HG02943 (cell line): ENCODE measurements around the gene ENHO.
"Not testable (repeated sequence)": the region's sequence is repeated elsewhere in the genome, so short reads cannot be mapped to it uniquely, and the experiment has no call there.

ENCODE experiments used
- ATAC-seq: cut with Tn5 transposase; IDR thresholded peaks from one replicate; pipeline ENCODE4 v1.9.1; 2021; ENCODE audit warnings: mild to moderate bottlenecking, low read depth, moderate library complexity; ENCODE audit not compliant: unreplicated experiment

ENHO gene

GRCh38 chr9:34536685-34537084 is 13.9 kb upstream of the ENHO start:
- no peak for ATAC-seq

DNA sequence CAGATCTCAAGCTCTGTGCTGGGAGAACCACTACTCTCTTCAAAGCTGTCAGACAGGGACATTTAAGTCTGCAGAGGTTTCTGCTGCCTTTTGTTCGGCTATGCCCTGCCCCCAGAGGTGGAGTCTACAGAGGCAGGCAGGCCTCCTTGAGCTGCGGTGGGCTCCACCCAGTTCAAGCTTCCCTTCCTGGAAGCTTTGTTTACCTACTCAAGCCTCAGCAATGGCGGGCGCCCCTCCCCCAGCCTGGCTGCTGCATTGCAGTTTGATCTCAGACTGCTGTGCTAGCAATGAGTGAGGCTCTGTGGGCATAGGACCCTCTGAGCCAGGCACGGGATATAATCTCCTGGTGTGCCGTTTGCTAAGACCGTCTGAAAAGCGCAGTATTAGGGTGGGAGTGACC is 9.3 kb upstream of the ENHO start:
- not testable (repeated sequence) for ATAC-seq

- no peak for ATAC-seq
Measured at GRCh38 chr9:34526026-34526425, 3.2 kb upstream of the ENHO start.

- ATAC-seq, result no peak
Measured at GRCh38 chr9:34524349-34524748, 1.6 kb upstream of the ENHO start.

DNA sequence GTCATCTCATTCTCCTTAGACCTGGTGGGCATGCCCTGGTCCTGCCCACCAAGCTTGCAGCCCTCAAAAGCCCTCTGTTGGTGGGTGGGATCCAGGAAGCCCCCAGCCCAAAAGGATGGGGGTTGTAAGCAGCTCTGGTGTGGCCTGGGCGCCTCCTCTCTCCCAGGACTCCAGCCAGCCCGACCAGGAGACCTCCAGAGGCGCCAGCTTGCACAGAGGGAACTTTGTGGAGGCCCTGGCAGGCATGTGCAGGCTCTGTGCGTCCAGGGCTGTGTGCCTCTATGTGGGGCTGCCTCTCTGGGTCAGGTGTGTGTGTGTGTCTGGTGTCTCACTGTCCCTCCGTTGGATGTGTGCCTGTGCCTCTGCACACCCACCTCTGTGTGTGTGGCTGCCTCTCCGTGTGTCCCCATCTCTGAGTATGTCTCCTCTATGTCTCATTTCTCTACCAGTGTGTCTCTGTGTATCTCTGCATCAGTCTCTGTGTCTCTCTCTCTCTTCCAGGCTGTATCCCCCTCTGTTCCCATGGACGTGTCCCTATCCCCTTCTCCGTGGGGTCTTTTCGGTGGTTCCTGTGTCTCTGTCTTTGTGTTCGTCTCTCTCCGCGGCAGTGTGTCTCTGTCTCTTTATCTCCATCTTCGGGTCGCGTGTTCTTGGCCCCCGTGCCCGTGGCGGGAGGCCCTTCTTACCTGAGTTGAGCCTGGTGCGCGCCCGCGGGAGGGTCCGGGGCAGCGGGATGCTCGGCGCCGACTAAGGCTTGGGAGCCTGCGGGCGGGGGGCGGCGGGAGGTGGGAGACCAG is 501 bp downstream of the ENHO start:
- ATAC-seq, result no peak

GRCh38 chr9:34521406-34522045 is 1.3 kb downstream of the ENHO start:
- no peak for ATAC-seq

DNA sequence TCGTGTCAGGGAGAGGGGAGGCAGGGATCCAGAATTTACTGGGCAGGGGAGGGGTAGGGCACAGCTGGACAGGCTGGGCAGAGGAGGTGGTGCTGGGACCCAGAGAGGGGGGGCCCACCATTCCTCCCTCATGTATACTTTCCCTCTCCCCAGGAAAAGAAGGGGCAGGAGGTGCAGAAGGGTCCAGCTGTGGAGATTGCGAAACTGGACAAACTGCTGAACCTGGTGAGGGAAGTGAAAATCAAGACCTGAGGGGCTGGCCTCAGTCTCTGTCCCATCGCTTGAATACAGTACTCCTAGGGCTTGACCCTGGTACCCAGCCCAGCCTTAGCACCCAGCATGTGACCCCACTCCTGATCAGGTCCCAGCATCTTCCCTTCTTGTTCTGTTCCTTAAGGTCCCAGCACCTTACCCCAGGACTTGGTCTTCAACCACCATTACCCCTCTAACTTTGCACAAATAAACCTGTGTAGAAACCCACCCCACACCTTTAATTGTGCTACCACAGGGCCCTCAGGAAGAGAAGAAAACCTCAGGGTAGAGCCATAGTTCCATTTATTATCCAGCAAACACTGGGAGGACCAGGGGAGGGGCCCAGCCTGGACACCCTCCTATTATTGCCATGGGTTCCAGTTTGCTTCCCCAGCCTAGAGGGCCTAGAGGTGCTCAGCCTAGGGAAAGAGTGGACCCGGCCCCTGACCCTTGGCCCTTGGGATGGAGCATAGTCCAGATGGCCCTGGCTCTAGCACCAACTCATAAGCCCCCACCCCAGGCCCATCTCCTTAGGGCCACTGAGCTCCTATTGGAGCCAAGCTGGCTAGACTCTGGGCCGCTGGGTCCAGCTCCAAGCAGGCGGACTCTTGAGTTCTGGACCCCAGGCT is 2.0 kb downstream of the ENHO start:
- ATAC-seq, result no peak

GRCh38 chr9:34520096-34520495 is 2.7 kb downstream of the ENHO start:
- no peak for ATAC-seq

- ATAC-seq, result no peak
Measured at GRCh38 chr9:34519321-34520020, 3.3 kb downstream of the ENHO start.

DNA sequence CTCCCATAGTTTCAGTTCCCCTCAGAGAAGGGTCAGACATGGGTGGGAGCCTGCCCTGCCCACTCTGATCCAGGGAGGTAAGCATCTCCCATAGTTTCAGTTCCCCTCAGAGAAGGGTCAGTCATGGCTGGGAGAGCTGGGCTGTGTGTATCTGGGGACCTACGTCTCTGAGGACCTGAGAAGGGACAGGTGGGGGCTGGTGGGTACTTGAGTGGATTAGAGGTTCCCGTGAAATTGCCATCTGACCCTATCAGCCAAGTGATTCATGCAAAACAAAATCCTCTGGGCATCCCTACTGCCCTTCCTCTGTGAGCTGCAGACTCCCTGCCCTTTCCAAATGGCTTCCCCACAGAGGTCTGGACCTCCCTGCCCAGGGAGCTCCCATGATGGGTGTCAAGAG is 3.9 kb downstream of the ENHO start:
- ATAC-seq, result no peak

GRCh38 chr9:34518110-34518616 is 4.6 kb downstream of the ENHO start:
- no peak for ATAC-seq

- no peak for ATAC-seq
Measured at GRCh38 chr9:34517185-34517584, 5.6 kb downstream of the ENHO start.

DNA sequence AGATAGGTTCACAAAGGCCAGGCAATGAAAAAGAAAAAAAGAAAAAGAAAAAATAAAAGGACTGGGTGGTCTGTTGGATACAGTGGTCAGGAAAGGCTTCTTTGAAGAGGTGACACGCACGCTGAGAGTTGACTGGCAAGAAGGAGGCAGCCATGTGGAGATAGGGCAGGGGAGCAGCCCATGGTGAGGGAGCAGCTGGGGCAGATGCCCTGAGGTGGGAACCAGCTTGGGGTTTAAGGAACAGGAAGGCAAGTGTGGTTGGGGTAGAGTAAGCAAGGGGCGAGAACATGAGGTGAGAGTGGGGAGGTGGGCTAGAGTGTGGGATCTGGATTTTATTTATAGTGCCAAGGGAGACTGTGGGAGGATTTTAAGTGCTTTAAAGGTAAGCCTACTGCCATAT is 6.8 kb downstream of the ENHO start:
- no peak for ATAC-seq

GRCh38 chr9:34514816-34515215 is 8.0 kb downstream of the ENHO start:
- ATAC-seq, result no peak

- no peak for ATAC-seq
Measured at GRCh38 chr9:34514401-34514800, 8.4 kb downstream of the ENHO start.

DNA sequence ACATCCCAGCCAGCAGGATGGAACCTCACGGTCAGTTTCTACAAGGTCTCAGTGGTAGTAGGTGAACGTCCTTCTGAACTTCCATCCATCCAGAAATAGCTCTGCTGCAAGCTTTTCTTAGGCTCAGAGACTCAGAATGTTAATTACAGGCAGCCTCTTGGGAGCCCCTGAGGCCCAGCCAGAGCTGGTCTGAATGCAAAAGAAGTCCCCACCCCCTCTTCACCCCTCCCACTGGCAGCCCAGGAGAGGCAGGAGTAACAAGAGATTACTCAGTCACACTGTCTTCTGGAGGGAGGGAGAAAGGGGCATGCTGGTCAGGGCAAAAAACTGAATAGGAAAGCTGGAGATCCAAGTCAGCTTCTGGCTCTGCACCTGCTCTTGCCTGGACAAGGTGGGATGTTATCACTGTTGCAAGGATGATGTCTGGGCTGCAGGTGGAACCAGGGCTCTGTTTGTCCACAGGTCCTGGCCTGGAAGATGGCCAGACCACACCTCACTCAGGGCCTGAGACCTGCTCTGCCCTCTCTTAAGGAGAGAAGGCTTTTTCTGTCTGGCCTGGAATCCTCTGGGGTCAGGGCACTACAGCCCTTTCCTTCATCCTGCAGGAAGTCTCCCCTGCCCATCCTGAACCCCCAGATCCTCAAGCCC is 9.1 kb downstream of the ENHO start:
- ATAC-seq, result no peak

DNA sequence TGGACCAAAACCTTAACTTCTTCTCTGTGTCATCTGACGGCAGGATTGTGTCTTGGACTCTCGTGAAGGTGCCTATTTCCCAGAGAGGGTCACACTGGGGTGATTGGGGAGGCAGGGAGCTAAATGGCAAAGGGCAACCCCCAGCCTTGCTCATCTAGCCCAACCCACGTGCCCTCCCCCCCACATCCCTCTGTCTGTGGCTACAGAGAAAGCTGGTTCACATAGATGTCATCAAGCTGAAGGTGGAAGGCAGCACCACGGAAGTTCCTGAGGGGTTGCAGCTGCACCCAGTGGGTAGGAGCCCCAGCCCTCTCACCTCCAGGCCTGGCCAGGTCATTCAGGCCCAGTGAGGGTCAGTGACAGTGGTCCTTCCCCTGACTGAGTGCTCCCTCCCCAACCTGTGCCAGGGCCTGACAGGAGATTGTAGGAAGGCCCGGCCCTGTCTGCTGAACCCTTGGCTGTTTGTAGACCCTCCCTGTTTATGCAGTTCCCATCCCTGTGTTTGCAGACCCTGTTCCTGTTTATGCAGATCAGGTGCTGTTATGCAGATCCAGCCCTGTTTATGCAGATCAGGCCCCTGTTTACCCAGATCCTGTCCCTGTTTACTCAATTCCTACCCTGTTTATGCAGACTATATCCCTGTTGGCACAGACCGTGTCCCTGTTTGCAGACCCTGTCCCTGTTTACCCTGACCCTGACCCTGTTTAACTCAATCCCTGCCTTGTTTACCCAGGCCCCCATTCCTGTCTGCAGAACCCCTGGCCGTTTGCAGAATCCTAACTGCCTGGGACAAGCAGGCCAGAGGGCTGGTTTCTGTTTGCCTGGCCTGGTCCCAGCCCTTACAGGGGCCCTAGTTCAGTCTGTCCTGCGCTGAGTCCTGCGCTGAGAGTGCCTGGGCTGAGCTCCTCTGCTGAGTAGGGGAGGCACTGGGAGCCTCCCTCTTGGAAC is 10.4 kb downstream of the ENHO start:
- ATAC-seq, result no peak

- no peak for ATAC-seq
Measured at GRCh38 chr9:34510497-34511468, 12.0 kb downstream of the ENHO start.
